BJ (cell line): ENCODE measurements around the gene RANBP6. TPM values are rescaled to one million over a fixed set of nuclear protein-coding genes. Genes with fewer than 3 reads are reported as not detected.

Experiments used
- CTCF ChIA-PET: fragments of 350-600 bp; formaldehyde crosslinking; extraction: SDS; loops from one replicate; lab custom pipeline; 2021; ENCODE audit warnings: antibody characterized with exemption, inconsistent platforms; lab: Yijun Ruan, JAX
- POLR2A ChIA-PET: fragments of 300-600 bp; sonication (Branson Sonifier 250); formaldehyde crosslinking; extraction: SDS; loops from one replicate; lab custom pipeline; 2021; ENCODE audit warnings: antibody characterized with exemption; lab: Charles Lee
- DNase-seq: peaks from one replicate; pipeline ENCODE4 v3.0.0-alpha.2; 2011; ENCODE audit warnings: low read depth
- H3K27me3 ChIP-seq: 2 replicates; pipeline ENCODE4 v1.6.0; 2011; ENCODE audit warnings: low read length; ENCODE audit not compliant: control insufficient read depth, insufficient read depth
- H3K36me3 ChIP-seq: 2 replicates; pipeline ENCODE4 v1.5.1; 2011; ENCODE audit warnings: low read length; ENCODE audit not compliant: control insufficient read depth, insufficient read depth
- H3K4me3 ChIP-seq: 2 replicates; pipeline ENCODE4 v1.5.1; 2011; ENCODE audit warnings: low read depth, mild to moderate bottlenecking, control low read depth, low read length
- CTCF ChIP-seq: IDR thresholded peaks from 2 replicates; pipeline ENCODE4 v1.5.1; 2011; ENCODE audit warnings: low read depth, mild to moderate bottlenecking, control low read depth, inconsistent platforms, low read length, moderate library complexity; ENCODE audit not compliant: insufficient read depth
- polyA plus RNA-seq: library from polyadenylated mRNA; depleted of rRNA; stranded (reverse); fragments of >200 nt; gene quantifications from 2 replicates; pipeline ENCODE4 v1.2.3, GENCODE V29; 2011

RANBP6 gene
- polyA plus RNA-seq, 1 experiment, result 4.9 TPM

- TF ChIP-seq CTCF, result no peak
- POLR2A ChIA-PET, result no interaction called here
- Histone ChIP-seq H3K36me3 (no peaks in the 10 kb centered on the region), H3K27me3 (peaks cover 3% of the 10 kb centered on the region; the same call in 1 of the 2 replicates), H3K4me3 (no peak overlapping the region)
- CTCF ChIA-PET, result interaction anchor here (2.4 to 3.8 kb wide), 3 partner anchors 27 to 254 kb away, joined by 17 to 91 read pairs (median 51); no protein-coding TSS in a partner anchor
- DNase-seq, result no peak
These were observed 37.0 kb upstream of the RANBP6 start for GRCh38 chr9:6052293-6052919.

- no peak for DNase-seq
- ChIA-PET POLR2A (no interaction called here), CTCF (interaction anchor here (1.3 to 4.6 kb wide), 2 partner anchors 28 to 165 kb away, joined by 3 to 18 read pairs; no protein-coding TSS in a partner anchor)
- no peaks in the 10 kb centered on the region for H3K36me3 ChIP-seq
- no peak for TF ChIP-seq CTCF
- H3K4me3 ChIP-seq, result no peak overlapping the region
- peaks cover 3% of the 10 kb centered on the region; the same call in 1 of the 2 replicates for H3K27me3 ChIP-seq
These were observed 36.1 kb upstream of the RANBP6 start for GRCh38 chr9:6051511-6051950.

- Histone ChIP-seq H3K36me3 (no peaks in the 10 kb centered on the region), H3K27me3 (peaks cover 7% of the 10 kb centered on the region), H3K4me3 (no peak overlapping the region)
- CTCF ChIA-PET, result interaction anchor here (0.5 to 4.6 kb wide), 2 partner anchors 163 to 252 kb away, joined by 3 to 18 read pairs; no protein-coding TSS in a partner anchor
- peak; percentile 32; the same call in 1 of the 2 replicates for TF ChIP-seq CTCF
- POLR2A ChIA-PET, result interaction anchor here (0.6 kb wide), 1 partner anchor 13 kb away, joined by 3 read pairs; no protein-coding TSS in a partner anchor
- DNase-seq, result no peak
These were observed 34.4 kb upstream of the RANBP6 start for GRCh38 chr9:6049798-6050197.

GRCh38 chr9:6048039-6048438 is 32.6 kb upstream of the RANBP6 start:
- no peak for TF ChIP-seq CTCF
- ChIA-PET CTCF (interaction anchor here (4.6 kb wide), 1 partner anchor 162 kb away, joined by 18 read pairs; no protein-coding TSS in a partner anchor), POLR2A (no interaction called here)
- H3K36me3 ChIP-seq, result no peaks in the 10 kb centered on the region
- peaks cover 10% of the 10 kb centered on the region for H3K27me3 ChIP-seq
- H3K4me3 ChIP-seq, result no peak overlapping the region
- no peak for DNase-seq

- CTCF ChIA-PET, result interaction anchor here (0.6 to 0.8 kb wide), 2 partner anchors 259 to 607 kb away, joined by 3 to 6 read pairs; no protein-coding TSS in a partner anchor
These were observed 31.6 kb upstream of the RANBP6 start for GRCh38 chr9:6047020-6047419.

More at GRCh38 chr9:6047020-6047419, 31.6 kb upstream of the RANBP6 start:
- POLR2A ChIA-PET, result no interaction called here
- no peak for DNase-seq
- TF ChIP-seq CTCF, result no peak
- Histone ChIP-seq H3K36me3 (no peaks in the 10 kb centered on the region), H3K4me3 (no peak overlapping the region), H3K27me3 (peaks cover 10% of the 10 kb centered on the region)
